Lung (tissue), 12 donors: Measurements from ENCODE around the gene OFD1. TPM values are rescaled to one million over a fixed set of nuclear protein-coding genes. Genes with fewer than 3 reads are reported as not detected.

Experiments used
- ATAC-seq: fragments of 200-7000 bp; cut with Tn5 transposase; one replicate; pipeline ENCODE4 v1.9.1; 2020; ENCODE audit warnings: moderate number of reproducible peaks; ENCODE audit not compliant: insufficient read depth, low FRiP score
- DNase-seq, 3 donors: peaks; one replicate each; pipeline ENCODE4 v3.0.0-alpha.2; 2013 to 2017
- H3K27ac ChIP-seq, 2 donors: one replicate each; pipeline ENCODE4 v1.5.1; 2013; ENCODE audit warnings: mild to moderate bottlenecking in 2 of 2, moderate library complexity in 2 of 2, control low read depth in 1 of 2, inconsistent platforms in 1 of 2, low read depth in 1 of 2, low read length in 1 of 2
- H3K27me3 ChIP-seq, 3 donors: one replicate each; pipeline ENCODE4 v1.5.1; 2013; ENCODE audit warnings: low read length in 2 of 3; ENCODE audit not compliant: control insufficient read depth in 3 of 3, insufficient read depth in 3 of 3
- H3K36me3 ChIP-seq, 4 donors: one replicate each; pipeline ENCODE4 v1.5.1; 2013; ENCODE audit warnings: low read length in 4 of 4, mild to moderate bottlenecking in 1 of 4, moderate library complexity in 1 of 4; ENCODE audit not compliant: control insufficient read depth in 4 of 4, insufficient read depth in 4 of 4
- H3K4me1 ChIP-seq, 5 donors: one replicate each; pipeline ENCODE4 v1.5.1; 2013; ENCODE audit warnings: low read length in 5 of 5, mild to moderate bottlenecking in 2 of 5, moderate library complexity in 1 of 5; ENCODE audit not compliant: control insufficient read depth in 5 of 5, insufficient read depth in 5 of 5
- H3K4me3 ChIP-seq: one replicate; pipeline ENCODE4 v1.5.1; 2013; ENCODE audit warnings: mild to moderate bottlenecking, control low read depth, moderate library complexity
- H3K9ac ChIP-seq, 2 donors: one replicate each; pipeline ENCODE4 v1.5.1; 2013; ENCODE audit warnings: low read length in 2 of 2, control low read depth in 1 of 2; ENCODE audit not compliant: insufficient read depth in 1 of 2
- H3K9me3 ChIP-seq, 4 donors: one replicate each; pipeline ENCODE4 v1.5.1; 2013; ENCODE audit warnings: low read length in 3 of 4, mild to moderate bottlenecking in 1 of 4, moderate library complexity in 1 of 4; ENCODE audit not compliant: control insufficient read depth in 4 of 4, insufficient read depth in 3 of 4
- CTCF ChIP-seq: IDR thresholded peaks from 2 replicates; pipeline ENCODE4 v1.5.1; 2012; ENCODE audit warnings: mild to moderate bottlenecking; ENCODE audit errors: control extremely low read depth, extremely low read depth
- WGBS, 2 donors: extraction: QIAGEN DNeasy Blood & Tissue Kit; methylation state at CpG; one replicate each; pipeline ENCODE4 v1.1.7; 2013; 5-methylcytosine and 5-hydroxymethylcytosine counted together
- polyA plus RNA-seq, 2 donors: library from polyadenylated mRNA; stranded (reverse); fragments of 200-250 nt; gene quantifications; one replicate each; pipeline ENCODE4 v1.2.1, GENCODE V29; 2013
- total RNA-seq, 2 donors: library from RNA; depleted of rRNA in 1 of 2; stranded (reverse); fragments of >200 nt in 1 of 2; gene quantifications; one replicate each; pipeline ENCODE4 v1.2.1, GENCODE V29; 2014 to 2021
- donor health status: control.
- donor health status: control.
- donor health status: Bipolar disorder and iron deficiency.
- donor health status: healthy.
- donor health status: DM: yes; HTN: yes; CAD: no.

The OFD1 gene
- total and polyA plus RNA-seq, 4 donors, result 10.3 to 65.8 (median 34.6) TPM

- H3K4me1 ChIP-seq, result peaks cover 0 to 24% (median 0%) of the 10 kb centered on the region in 5 donors
- DNase-seq (no peak), ATAC-seq (no peak)
- TF ChIP-seq CTCF, result no peak
- no peak overlapping the region for H3K9ac ChIP-seq
- H3K27ac ChIP-seq, result no peak overlapping the region
- H3K27me3 ChIP-seq, result peaks cover 0 to 55% (median 28%) of the 10 kb centered on the region in 3 donors
- WGBS, 2 donors, result 65 to 72% methylated on average over 7 of the region's 7 CpGs
- no peak overlapping the region for H3K4me3 ChIP-seq
- H3K36me3 ChIP-seq, result no peaks in the 10 kb centered on the region
- H3K9me3 ChIP-seq, result no peaks in the 10 kb centered on the region
These were observed 35.2 kb upstream of the OFD1 start for GRCh38 chrX:13699183-13699826.

- 64 to 69% methylated on average over 4 of the region's 4 CpGs for WGBS, 2 donors
- ATAC-seq, result no peak
- DNase-seq, result no peak
- Histone ChIP-seq H3K27ac (no peak overlapping the region), H3K27me3 (peaks cover 0 to 51% (median 21%) of the 10 kb centered on the region in 3 donors), H3K9me3 (no peaks in the 10 kb centered on the region), H3K9ac (no peak overlapping the region), H3K36me3 (no peaks in the 10 kb centered on the region), H3K4me1 (peaks cover 0 to 19% (median 0%) of the 10 kb centered on the region in 5 donors), H3K4me3 (no peak overlapping the region)
- TF ChIP-seq CTCF, result no peak
These were observed 34.2 kb upstream of the OFD1 start for GRCh38 chrX:13700380-13700779.

GRCh38 chrX:13702111-13702789 is 32.3 kb upstream of the OFD1 start:
- H3K27me3 ChIP-seq, result peaks cover 0 to 49% (median 21%) of the 10 kb centered on the region in 3 donors
- no peak overlapping the region for H3K9ac ChIP-seq
- peaks cover 0 to 3% (median 0%) of the 10 kb centered on the region in 4 donors for H3K36me3 ChIP-seq
- DNase-seq (no peak), ATAC-seq (no peak)
- H3K9me3 ChIP-seq, result no peaks in the 10 kb centered on the region
- peaks cover 0 to 12% (median 0%) of the 10 kb centered on the region in 5 donors for H3K4me1 ChIP-seq
- 77 to 82% methylated on average over 5 of the region's 5 CpGs for WGBS, 2 donors
- no peak for TF ChIP-seq CTCF
- no peak overlapping the region for H3K27ac ChIP-seq
- no peak overlapping the region for H3K4me3 ChIP-seq
